Large intestine (tissue), 3 donors: ENCODE data around the gene NCAPG2. TPM values are rescaled to one million over a fixed set of nuclear protein-coding genes. Genes with fewer than 3 reads are reported as not detected.

Source experiments
- DNase-seq, 2 donors: peaks; one replicate each; pipeline versions ENCODE4 v3.0.0 to v3.0.0-alpha.2; 2013
- H3K27ac ChIP-seq: one replicate; pipeline ENCODE4 v1.5.1; 2013; ENCODE audit warnings: low read length
- H3K27me3 ChIP-seq: 2 replicates; pipeline ENCODE4 v1.6.1; 2013; ENCODE audit warnings: low read length; ENCODE audit not compliant: control insufficient read depth, insufficient read depth
- H3K36me3 ChIP-seq: 2 replicates; pipeline ENCODE4 v1.6.1; 2013; ENCODE audit warnings: low read length; ENCODE audit not compliant: control insufficient read depth, insufficient read depth
- H3K4me1 ChIP-seq: one replicate; pipeline ENCODE4 v1.6.1; 2013; ENCODE audit warnings: low read length; ENCODE audit not compliant: control insufficient read depth, insufficient read depth
- H3K4me3 ChIP-seq: one replicate; pipeline ENCODE4 v1.5.1; 2013; ENCODE audit warnings: low read length
- H3K9me3 ChIP-seq: one replicate; pipeline ENCODE4 v1.6.1; 2013; ENCODE audit warnings: mild to moderate bottlenecking, low read depth, low read length, moderate library complexity; ENCODE audit not compliant: control insufficient read depth
- WGBS: methylation state at CpG from one replicate; pipeline ENCODE4 v1.1.5; 2013; ENCODE audit warnings: low lambda C conversion rate; ENCODE audit not compliant: insufficient coverage; 5-methylcytosine and 5-hydroxymethylcytosine counted together
- polyA plus RNA-seq: library from polyadenylated mRNA; unstranded; fragments of 120-200 nt; gene quantifications from one replicate; pipeline ENCODE4 v1.2.1, GENCODE V29; 2013

The NCAPG2 gene
- polyA plus RNA-seq, 1 donor = 12.5 TPM

- Histone ChIP-seq H3K27ac (no peak overlapping the region), H3K4me1 (no peaks in the 10 kb centered on the region), H3K4me3 (no peak overlapping the region), H3K36me3 (no peaks in the 10 kb centered on the region), H3K9me3 (no peaks in the 10 kb centered on the region), H3K27me3 (no peaks in the 10 kb centered on the region)
- DNase-seq = no peak
- WGBS = no CpG with 5 or more reads among the region's 3 CpGs
Observed at GRCh38 chr7:158695056-158695455, 9.5 kb downstream of the NCAPG2 start.

DNA sequence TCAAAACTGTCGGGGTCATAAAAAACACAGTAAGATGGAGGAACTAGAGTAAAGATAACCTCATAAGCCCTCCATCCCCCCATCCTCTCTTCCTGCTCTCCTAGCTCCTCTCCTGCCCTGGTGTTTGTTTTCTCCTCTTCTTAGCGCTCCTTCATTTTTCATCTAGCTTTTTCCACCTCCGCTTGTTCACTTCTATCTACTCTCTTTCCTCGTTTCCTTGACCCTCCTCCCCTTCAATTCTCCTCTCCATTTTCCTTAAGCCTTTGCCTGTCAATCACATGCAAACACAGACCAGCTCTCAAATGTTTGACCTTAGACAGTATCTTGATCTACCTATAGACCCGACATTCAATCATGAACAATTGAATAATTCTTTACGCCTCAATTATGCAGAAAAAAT is 10.0 kb downstream of the NCAPG2 start:
- 90% methylated on average over 3 of the region's 6 CpGs for WGBS
- Histone ChIP-seq H3K4me3 (no peak overlapping the region), H3K27me3 (no peaks in the 10 kb centered on the region), H3K4me1 (no peaks in the 10 kb centered on the region), H3K36me3 (no peaks in the 10 kb centered on the region), H3K9me3 (no peaks in the 10 kb centered on the region), H3K27ac (no peak overlapping the region)
- no peak for DNase-seq

DNA sequence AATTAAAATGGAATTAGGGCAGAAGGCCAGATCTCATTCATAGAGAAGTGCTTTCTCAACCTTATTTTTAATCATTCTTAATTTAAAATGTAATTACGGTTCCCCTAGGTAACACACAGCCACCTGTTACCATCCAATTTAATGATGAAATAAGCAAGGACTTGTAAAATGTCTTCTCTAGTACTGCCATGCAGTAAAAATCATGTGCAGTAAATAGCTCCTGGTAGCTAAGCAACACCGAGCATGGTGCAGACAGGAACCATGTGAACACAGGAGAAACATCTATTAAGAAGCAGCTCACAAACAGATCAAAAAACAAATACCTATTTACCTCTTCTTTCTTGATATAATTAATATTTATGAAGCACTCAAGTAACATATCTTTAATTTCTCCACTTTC is 15.1 kb downstream of the NCAPG2 start:
- Histone ChIP-seq H3K27me3 (no peaks in the 10 kb centered on the region), H3K4me3 (no peak overlapping the region), H3K27ac (no peak overlapping the region), H3K4me1 (no peaks in the 10 kb centered on the region), H3K36me3 (peaks cover 14% of the 10 kb centered on the region), H3K9me3 (no peaks in the 10 kb centered on the region)
- no peak for DNase-seq
- 80% methylated on average over 1 of the region's 2 CpGs for WGBS

GRCh38 chr7:158687406-158687805 is 17.2 kb downstream of the NCAPG2 start:
- no peaks in the 10 kb centered on the region for H3K4me1 ChIP-seq
- DNase-seq = no peak
- H3K4me3 ChIP-seq = no peak overlapping the region
- H3K36me3 ChIP-seq = peaks cover 19% of the 10 kb centered on the region
- no peaks in the 10 kb centered on the region for H3K9me3 ChIP-seq
- no peaks in the 10 kb centered on the region for H3K27me3 ChIP-seq
- no peak overlapping the region for H3K27ac ChIP-seq
- WGBS = no CpG with 5 or more reads among the region's 7 CpGs

- WGBS = 100% methylated on average over 3 of the region's 4 CpGs
- peaks cover 19% of the 10 kb centered on the region for H3K36me3 ChIP-seq
- H3K27me3 ChIP-seq = no peaks in the 10 kb centered on the region
- DNase-seq = no peak
- H3K27ac ChIP-seq = no peak overlapping the region
- H3K4me3 ChIP-seq = no peak overlapping the region
- no peaks in the 10 kb centered on the region for H3K4me1 ChIP-seq
- H3K9me3 ChIP-seq = no peaks in the 10 kb centered on the region
Observed at GRCh38 chr7:158685693-158686092, 18.9 kb downstream of the NCAPG2 start.

- H3K9me3 ChIP-seq = no peaks in the 10 kb centered on the region
- no peak overlapping the region for H3K4me3 ChIP-seq
- H3K4me1 ChIP-seq = no peaks in the 10 kb centered on the region
- no peak overlapping the region for H3K27ac ChIP-seq
- H3K36me3 ChIP-seq = peaks cover 21% of the 10 kb centered on the region
- no peak for DNase-seq
- H3K27me3 ChIP-seq = no peaks in the 10 kb centered on the region
- no CpG with 5 or more reads among the region's 1 CpG for WGBS
Observed at GRCh38 chr7:158684329-158684728, 20.3 kb downstream of the NCAPG2 start.

DNA sequence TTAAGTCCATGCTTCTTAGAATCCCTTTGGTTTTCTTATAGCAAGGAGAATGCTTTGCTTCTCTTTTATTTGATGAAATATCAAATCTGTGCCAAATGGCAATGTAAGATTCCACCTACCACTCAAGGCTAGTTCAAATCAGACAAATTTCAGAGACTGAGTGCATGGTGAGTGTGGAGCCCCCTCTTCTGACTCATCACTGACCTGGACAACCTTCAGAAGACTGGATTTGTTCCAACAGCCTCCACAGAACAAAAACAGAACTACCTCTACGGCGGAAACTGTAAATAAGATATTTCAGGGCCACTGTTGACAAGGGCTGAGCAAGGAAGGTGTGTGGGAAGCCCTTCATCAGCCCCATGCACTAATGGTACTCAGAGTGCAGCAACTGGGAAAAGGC is 21.1 kb downstream of the NCAPG2 start:
- Histone ChIP-seq H3K27ac (no peak overlapping the region), H3K27me3 (no peaks in the 10 kb centered on the region), H3K4me1 (no peaks in the 10 kb centered on the region), H3K4me3 (no peak overlapping the region), H3K36me3 (peaks cover 21% of the 10 kb centered on the region), H3K9me3 (no peaks in the 10 kb centered on the region)
- no CpG with 5 or more reads among the region's 2 CpGs for WGBS
- DNase-seq = no peak

DNA sequence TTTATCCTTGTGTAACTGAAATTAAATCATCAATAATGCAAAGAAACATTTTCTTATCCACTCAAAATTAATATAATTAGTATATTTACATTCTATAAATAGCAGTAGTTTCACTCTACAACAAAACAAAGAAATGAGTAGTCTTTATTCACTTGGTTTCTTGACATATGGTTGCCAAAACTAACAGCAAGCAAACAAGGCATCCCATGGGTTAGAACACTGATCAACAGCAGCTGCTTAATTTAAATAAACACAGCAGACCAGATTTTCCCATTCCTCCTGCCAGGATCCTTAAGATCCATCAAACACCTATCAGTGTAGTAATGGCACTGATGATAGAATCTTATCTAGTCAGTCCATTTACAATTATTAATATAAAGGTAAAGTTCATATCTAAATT is 22.1 kb downstream of the NCAPG2 start:
- H3K27ac ChIP-seq = no peak overlapping the region
- no peak for DNase-seq
- H3K9me3 ChIP-seq = no peaks in the 10 kb centered on the region
- H3K4me1 ChIP-seq = no peaks in the 10 kb centered on the region
- H3K4me3 ChIP-seq = no peak overlapping the region
- no peaks in the 10 kb centered on the region for H3K27me3 ChIP-seq
- peaks cover 17% of the 10 kb centered on the region for H3K36me3 ChIP-seq

GRCh38 chr7:158680754-158681153 is 23.9 kb downstream of the NCAPG2 start:
- H3K36me3 ChIP-seq = peaks cover 18% of the 10 kb centered on the region
- no peak overlapping the region for H3K27ac ChIP-seq
- 40% methylated on average over 2 of the region's 3 CpGs for WGBS

GRCh38 chr7:158676906-158677305 is 27.7 kb downstream of the NCAPG2 start:
- 80% methylated on average over 1 of the region's 3 CpGs for whole genome bisulfite sequencing
- Histone ChIP-seq H3K27ac (no peak overlapping the region), H3K36me3 (peaks cover 28% of the 10 kb centered on the region), H3K4me3 (no peak overlapping the region), H3K4me1 (no peaks in the 10 kb centered on the region), H3K9me3 (no peaks in the 10 kb centered on the region), H3K27me3 (no peaks in the 10 kb centered on the region)
- DNase-seq = no peak

More at GRCh38 chr7:158680754-158681153, 23.9 kb downstream of the NCAPG2 start:
- no peaks in the 10 kb centered on the region for H3K4me1 ChIP-seq
- H3K9me3 ChIP-seq = no peaks in the 10 kb centered on the region
- no peak overlapping the region for H3K4me3 ChIP-seq
- no peaks in the 10 kb centered on the region for H3K27me3 ChIP-seq
- no peak for DNase-seq

- no peak overlapping the region for H3K4me3 ChIP-seq
- no peaks in the 10 kb centered on the region for H3K27me3 ChIP-seq
- WGBS = 89% methylated on average over 4 of the region's 7 CpGs
- no peak for DNase-seq
- peaks cover 28% of the 10 kb centered on the region for H3K36me3 ChIP-seq
- no peak overlapping the region for H3K27ac ChIP-seq
- H3K9me3 ChIP-seq = no peaks in the 10 kb centered on the region
- H3K4me1 ChIP-seq = no peaks in the 10 kb centered on the region
Observed at GRCh38 chr7:158676171-158676840, 28.3 kb downstream of the NCAPG2 start.
